Stimulated activated CD4-positive, alpha-beta T cell treated with anti-CD3 and anti-CD28 coated beads, Interleukin-1b, Interleukin-23, amount 100 ng/mL, for 24 hours (primary cell): Measurements from ENCODE around the gene GAPDHS.
A peak's percentile ranks its signal among the peaks of the same experiment; 100 is the strongest.

Experiments used
- DNase-seq, 4 experiments: peaks; one replicate each; pipeline ENCODE4 v3.0.0-alpha.2; 2020; ENCODE audit warnings: low read depth in 4 of 4, low spot score in 1 of 4

The GAPDHS gene

GRCh38 chr19:35534803-35535480 is 1.7 kb downstream of the GAPDHS start:
- no peak for DNase-seq

DNA sequence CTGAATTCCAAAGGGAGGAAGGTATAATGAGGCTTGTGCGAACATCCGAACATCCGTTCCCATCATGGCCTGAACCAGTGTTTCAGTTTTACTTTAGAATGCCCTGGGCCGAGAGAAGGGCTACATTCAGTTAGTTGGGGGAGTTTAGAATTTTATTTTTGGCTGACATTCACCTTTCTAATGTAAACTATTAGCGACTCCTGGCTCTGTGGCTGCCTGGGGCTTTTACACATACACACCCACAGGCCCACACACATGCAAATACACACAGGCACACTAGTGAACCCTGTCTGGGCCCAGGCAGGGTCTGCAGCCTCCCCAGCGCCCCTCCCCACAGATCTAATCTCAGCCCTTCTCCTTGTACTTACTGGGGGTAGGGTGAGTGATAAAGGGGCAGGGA is 6.1 kb downstream of the GAPDHS start:
- no peak for DNase-seq

GRCh38 chr19:35539850-35540249 is 6.6 kb downstream of the GAPDHS start:
- no peak for DNase-seq

DNA sequence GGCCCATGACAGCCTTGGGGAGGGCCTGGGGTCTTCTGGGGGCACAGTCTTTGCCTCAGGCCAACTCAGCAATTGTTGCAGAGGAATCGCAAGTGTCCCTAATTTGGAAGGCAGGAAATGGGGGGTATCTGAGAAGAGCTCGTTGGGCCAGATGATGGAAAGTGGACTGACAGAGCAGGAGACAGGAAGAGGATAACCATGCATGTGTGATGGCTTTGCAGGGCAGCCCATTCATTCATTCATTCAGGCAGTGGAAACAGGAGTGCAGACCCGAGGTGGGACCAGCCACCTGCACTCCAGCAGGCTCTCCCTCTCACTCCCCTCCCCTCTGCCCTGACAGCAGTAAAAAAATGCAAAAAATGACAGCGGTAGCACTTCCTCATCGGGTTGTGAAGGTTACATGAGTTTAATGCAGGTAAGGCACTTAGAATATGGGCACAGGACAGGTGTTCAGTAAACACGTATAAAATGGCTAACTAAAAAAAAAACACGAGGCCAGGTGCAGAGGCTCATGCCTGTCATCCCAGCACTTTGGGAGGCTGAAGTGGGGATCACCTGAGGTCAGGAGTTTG is 7.2 kb downstream of the GAPDHS start:
- no peak for DNase-seq

DNA sequence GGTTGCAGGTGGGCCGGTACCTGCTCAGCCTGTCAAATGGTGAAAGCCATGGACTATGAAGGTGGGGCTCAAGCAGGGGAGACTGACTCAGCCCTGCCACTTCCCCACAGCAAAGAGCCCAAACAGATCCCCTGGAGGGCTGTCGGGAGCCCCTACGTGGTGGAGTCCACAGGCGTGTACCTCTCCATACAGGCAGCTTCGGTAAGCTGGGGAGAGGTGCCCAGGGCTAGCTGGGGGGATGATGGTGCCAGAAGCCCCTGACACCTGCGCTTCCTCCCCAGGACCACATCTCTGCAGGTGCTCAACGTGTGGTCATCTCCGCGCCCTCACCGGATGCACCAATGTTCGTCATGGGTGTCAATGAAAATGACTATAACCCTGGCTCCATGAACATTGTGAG is 9.0 kb downstream of the GAPDHS start:
- no peak for DNase-seq

DNA sequence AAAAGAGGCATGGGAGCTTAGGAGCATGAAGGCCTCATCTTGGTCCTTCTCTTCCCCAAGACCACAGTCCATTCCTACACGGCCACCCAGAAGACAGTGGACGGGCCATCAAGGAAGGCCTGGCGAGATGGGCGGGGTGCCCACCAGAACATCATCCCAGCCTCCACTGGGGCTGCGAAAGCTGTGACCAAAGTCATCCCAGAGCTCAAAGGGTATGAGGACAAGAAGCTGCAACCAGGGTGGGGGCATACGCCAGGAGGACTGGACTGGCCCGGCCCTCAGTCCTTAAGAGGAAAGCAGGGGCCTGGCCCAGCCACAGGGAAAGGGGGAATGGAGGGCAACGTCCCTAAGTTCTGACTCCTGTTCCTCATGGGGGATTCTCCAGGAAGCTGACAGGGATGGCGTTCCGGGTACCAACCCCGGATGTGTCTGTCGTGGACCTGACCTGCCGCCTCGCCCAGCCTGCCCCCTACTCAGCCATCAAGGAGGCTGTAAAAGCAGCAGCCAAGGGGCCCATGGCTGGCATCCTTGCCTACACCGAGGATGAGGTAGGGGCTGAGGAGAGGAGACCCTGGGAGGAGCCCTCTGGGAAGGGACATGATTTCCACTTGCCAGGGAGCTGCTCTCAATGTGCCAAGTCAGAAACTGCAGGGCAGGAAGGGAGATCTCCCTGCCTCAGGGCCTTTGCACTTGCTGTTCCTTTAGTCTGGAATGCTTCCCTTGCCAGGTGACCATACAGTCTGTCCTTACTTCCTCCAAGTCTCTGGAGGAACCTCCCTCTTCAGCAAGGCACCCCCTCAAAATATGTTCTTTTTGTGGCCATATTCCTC is 10.2 kb downstream of the GAPDHS start:
- DNase-seq, result no peak

DNA sequence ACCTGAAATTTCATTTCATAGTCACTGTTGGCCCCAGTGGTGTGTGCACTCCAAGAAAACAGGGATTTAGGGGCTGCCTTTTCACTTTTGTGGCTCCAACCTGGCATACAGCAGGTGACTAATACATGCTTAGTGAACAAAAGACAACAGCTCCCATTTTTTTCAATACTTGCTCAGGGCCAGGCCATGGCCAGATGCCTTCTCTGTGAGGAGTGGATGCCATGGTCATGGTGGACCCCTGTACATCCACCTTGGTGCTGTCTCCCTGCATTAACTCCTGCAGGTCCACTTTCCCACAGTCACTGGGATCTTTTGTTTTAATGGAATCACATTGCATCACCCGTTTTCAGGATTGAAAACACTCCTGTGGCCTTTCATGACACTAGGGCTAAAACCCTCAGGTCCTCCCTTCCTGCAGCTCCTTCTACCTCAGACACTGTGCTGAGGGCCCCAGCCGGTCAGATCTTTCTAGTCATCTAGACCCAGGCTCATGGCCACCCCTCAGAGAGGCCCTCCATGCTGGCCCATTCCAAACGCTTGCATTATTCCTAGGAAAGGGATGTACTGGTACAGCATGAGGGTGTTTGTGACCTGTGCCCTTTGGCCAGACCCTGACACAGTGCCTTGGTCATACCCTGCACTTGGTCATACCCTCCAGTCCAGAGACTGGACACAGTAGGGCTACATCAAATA is 11.0 kb downstream of the GAPDHS start:
- DNase-seq, result no peak

GRCh38 chr19:35545001-35545854 is 12.0 kb downstream of the GAPDHS start, which contains the start of gene TMEM147:
Gene TMEM147, plus strand, starts transcription at chr19:35545626. Its CDS starts 114 bp downstream, at chr19:35545740.
- DNase-seq, result peak; percentile 62 to 88 (median 72)

GRCh38 chr19:35545855-35546381 is 12.7 kb downstream of the GAPDHS start:
- peak; percentile 21 to 77 (median 46) for DNase-seq

DNA sequence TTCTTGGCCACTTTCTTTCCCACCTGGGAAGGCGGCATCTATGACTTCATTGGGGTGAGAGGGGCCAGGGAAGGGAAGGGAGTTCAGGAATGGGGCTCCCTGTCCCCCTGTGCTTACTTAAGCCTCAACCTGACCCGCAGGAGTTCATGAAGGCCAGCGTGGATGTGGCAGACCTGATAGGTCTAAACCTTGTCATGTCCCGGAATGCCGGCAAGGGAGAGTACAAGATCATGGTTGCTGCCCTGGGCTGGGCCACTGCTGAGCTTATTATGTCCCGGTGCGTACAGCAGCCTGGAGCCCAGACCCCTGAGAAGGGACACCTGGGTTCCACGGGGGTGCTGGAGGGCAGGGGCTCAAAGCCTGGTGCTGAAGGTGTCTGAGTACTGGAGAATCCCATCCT is 13.3 kb downstream of the GAPDHS start:
- DNase-seq, result no peak

DNA sequence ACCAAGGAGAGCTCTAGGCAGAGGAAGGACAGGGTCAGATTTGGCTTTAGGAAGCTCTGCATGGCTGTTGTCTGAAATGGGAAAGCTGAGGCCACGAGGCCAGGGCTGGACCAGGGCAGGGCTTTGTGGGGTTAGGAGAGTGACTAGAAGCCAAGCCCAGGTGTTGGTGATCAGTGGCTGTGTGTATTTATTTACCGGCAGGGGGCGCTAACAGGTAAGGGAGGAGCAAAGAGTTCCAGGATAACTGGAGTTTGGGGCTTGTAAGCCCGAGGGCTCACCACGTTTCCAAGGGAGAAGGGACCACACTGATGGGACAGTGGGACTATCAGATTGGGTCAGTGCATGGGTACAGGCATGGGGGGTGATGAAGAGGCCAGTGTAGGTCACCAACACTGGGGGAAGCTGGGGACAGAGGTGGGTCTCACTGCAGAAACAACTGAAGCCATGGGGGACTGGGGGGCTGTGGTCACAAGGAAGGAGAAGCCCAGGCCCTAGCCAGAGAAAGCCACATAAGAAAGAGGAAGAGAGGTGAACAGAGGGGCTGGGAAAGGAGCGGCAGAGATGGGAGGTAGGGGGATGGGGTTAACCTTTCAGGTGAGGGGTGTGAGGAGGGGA is 16.0 kb downstream of the GAPDHS start:
- DNase-seq, result peak; percentile 32 to 43 (median 36)

- DNase-seq, result no peak
Measured at GRCh38 chr19:35549879-35550523, 16.7 kb downstream of the GAPDHS start.

GRCh38 chr19:35551091-35551810 is 18.0 kb downstream of the GAPDHS start:
- DNase-seq, result no peak

DNA sequence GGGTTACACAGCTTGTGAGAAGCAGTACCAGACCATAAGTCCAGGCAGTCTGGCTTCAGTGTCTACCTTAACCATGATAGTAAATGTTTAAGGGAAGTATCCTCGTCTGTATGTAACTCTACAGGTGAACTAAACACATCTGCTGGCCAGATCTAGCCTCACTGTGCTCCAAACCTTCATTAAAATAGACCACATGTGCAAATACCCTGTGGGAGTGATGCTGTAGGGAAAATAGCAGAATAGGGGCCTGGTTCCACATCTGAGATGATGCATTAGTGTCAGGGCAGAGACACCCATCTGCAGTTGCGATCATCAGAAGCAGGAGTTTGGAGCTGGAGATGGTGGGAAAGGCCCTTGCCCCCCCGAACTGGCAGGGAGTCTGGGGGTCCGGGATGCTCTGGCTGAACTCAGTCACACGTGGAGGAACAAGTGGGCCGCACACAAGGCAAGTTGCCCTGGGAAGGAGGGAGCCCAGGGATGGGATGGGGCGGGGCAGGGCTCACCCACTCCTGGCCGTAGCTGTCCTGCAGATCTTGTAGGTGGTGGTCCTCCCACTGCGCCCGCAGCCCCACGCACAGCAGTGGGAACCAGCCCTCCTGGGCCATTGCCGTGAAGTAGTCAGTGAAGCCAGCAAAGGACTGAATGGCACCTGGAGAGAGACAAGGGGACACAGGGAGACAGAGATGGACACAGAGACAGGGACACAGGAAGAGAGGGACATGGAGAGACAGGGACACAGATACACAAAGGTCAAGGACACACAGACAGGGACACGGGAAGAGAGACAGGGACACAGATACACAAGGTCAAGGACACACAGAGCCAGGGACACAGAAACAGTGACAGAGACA is 19.5 kb downstream of the GAPDHS start:
- DNase-seq, result no peak

- DNase-seq, result no peak
Measured at GRCh38 chr19:35553385-35554000, 20.2 kb downstream of the GAPDHS start.

DNA sequence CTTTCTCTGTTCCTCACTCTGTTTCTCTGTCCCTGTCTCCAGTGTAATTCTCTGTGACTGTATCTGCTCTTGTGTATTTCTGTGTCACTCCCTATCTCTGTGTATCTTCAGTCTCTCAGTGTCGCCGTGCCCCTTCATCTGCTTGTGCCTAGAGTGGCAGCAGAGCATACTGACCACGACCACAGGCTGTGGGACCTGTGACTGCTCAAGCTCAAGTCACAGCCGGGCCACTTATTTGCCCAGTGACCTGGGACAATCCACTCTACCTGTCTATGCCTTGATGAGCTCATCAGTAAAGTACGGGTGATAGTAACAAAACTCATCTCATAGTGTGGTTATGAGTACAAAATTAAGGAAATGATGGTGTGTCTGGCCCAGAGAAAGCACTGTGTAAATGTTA is 20.8 kb downstream of the GAPDHS start:
- DNase-seq, result no peak

GRCh38 chr19:35555301-35556005 is 22.2 kb downstream of the GAPDHS start:
- no peak for DNase-seq
